K562 (cell line): ENCODE data around the gene ENSA.

Experiments
- CHD4 ChIP-seq: fragments of 200-600 bp; sonication (generic); IDR thresholded peaks from 3 replicates; pipeline ENCODE4 v1.6.1; 2012; ENCODE audit warnings: low read depth, mild to moderate bottlenecking, mixed read lengths, low read length, inconsistent platforms; ENCODE audit not compliant: insufficient read depth, insufficient replicate concordance, poor library complexity, severe bottlenecking
- EZH2 ChIP-seq: IDR thresholded peaks from 2 replicates; pipeline ENCODE4 v1.6.1; 2012; ENCODE audit warnings: low read depth, mild to moderate bottlenecking, inconsistent platforms, low read length, borderline replicate concordance
- MCM5 ChIP-seq: fragments of 450-650 bp; IDR thresholded peaks from 2 replicates; pipeline ENCODE4 v1.6.1; 2016; ENCODE audit warnings: low read depth
- MXI1 ChIP-seq: IDR thresholded peaks from 2 replicates; pipeline ENCODE4 v1.6.1; 2011; ENCODE audit warnings: low read depth, mild to moderate bottlenecking, improper control_type of control experiment, low read length
- STAG1 ChIP-seq: sonication (generic); formaldehyde crosslinking; IDR thresholded peaks from 2 replicates; pipeline ENCODE4 v1.5.0; 2020; ENCODE audit warnings: missing genetic modification reagents, borderline replicate concordance
- U2AF2 ChIP-seq: fragments of 200-400 bp; formaldehyde crosslinking; optimal IDR thresholded peaks from 2 replicates; pipeline ENCODE3; 2017; ENCODE audit warnings: low read depth, mild to moderate bottlenecking, low read length
- ZNF431 ChIP-seq: sonication (generic); formaldehyde crosslinking; IDR thresholded peaks from 2 replicates; pipeline ENCODE4 v1.8.0; 2022; ENCODE audit warnings: mild to moderate bottlenecking, missing genetic modification reagents
- TF ChIP-seq, protein P1 (sequence below): sonication (generic); formaldehyde crosslinking; IDR thresholded peaks from 2 replicates; pipeline ENCODE4 v1.8.1; 2023; ENCODE audit warnings: mild to moderate bottlenecking, missing genetic modification reagents
- TF ChIP-seq, protein P2 (sequence below), 2 experiments: fragments of 200-800 bp in 1 of 2; sonication (Bioruptor generic) in 1 of 2; sonication (generic) in 1 of 2; formaldehyde crosslinking in 1 of 2; IDR thresholded peaks in 1 of 2; conservative IDR thresholded peaks in 1 of 2; 2 replicates each; pipeline versions ENCODE4 v1.5.0 to v1.6.1; 2016 to 2020; ENCODE audit warnings: missing compliant biosample characterization in 1 of 2, missing genetic modification characterization in 1 of 2, missing genetic modification reagents in 1 of 2
- TF ChIP-seq, protein P3 (sequence below), 3 experiments: IDR thresholded peaks in 2 of 3; conservative IDR thresholded peaks in 1 of 3; 2 replicates each; pipeline ENCODE4 v1.5.1; 2011 to 2012; ENCODE audit warnings: low read length in 3 of 3, mild to moderate bottlenecking in 3 of 3, control low read depth in 2 of 3, improper control_type of control experiment in 1 of 3, inconsistent platforms in 1 of 3, low read depth in 1 of 3, mixed read lengths in 1 of 3, moderate library complexity in 1 of 3; ENCODE audit not compliant: insufficient read depth in 2 of 3

DNA sequence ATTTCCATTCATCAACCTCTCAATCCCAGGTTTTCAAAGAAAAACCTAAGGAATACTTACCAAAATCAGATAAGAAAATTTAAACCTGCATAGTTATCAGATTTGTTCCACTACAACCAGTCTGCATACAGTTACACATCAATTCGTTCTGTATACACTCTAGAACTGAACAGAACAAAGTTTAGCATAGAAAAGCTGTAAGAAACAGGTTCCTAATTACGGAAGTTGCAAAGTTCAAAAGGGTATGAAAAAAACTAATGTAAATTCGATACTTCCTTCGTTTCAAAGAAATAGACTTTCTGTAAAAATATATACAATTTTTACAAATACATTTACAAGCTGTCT is 53.1 kb downstream of the ENSA start:
- no peak for TF ChIP-seq STAG1 (CRISPR knock-in tag)
- no peak for TF ChIP-seq ZNF431 (CRISPR knock-in tag)
- TF ChIP-seq MXI1, result no peak
- no peak for TF ChIP-seq MCM5
- TF ChIP-seq EZH2, result no peak
- TF ChIP-seq, protein P1, sequence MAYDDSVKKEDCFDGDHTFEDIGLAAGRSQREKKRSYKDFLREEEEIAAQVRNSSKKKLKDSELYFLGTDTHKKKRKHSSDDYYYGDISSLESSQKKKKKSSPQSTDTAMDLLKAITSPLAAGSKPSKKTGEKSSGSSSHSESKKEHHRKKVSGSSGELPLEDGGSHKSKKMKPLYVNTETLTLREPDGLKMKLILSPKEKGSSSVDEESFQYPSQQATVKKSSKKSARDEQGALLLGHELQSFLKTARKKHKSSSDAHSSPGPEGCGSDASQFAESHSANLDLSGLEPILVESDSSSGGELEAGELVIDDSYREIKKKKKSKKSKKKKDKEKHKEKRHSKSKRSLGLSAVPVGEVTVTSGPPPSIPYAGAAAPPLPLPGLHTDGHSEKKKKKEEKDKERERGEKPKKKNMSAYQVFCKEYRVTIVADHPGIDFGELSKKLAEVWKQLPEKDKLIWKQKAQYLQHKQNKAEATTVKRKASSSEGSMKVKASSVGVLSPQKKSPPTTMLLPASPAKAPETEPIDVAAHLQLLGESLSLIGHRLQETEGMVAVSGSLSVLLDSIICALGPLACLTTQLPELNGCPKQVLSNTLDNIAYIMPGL, result no peak
- no peak for TF ChIP-seq U2AF2
- TF ChIP-seq CHD4, result no peak
- TF ChIP-seq, protein P2, sequence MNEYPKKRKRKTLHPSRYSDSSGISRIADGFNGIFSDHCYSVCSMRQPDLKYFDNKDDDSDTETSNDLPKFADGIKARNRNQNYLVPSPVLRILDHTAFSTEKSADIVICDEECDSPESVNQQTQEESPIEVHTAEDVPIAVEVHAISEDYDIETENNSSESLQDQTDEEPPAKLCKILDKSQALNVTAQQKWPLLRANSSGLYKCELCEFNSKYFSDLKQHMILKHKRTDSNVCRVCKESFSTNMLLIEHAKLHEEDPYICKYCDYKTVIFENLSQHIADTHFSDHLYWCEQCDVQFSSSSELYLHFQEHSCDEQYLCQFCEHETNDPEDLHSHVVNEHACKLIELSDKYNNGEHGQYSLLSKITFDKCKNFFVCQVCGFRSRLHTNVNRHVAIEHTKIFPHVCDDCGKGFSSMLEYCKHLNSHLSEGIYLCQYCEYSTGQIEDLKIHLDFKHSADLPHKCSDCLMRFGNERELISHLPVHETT (CRISPR knock-in tag; conservative IDR thresholded peaks at IDR 0.05 in 1 of 2, IDR thresholded peaks at IDR 0.05 in 1 of 2), result no peak
- TF ChIP-seq, protein P3, sequence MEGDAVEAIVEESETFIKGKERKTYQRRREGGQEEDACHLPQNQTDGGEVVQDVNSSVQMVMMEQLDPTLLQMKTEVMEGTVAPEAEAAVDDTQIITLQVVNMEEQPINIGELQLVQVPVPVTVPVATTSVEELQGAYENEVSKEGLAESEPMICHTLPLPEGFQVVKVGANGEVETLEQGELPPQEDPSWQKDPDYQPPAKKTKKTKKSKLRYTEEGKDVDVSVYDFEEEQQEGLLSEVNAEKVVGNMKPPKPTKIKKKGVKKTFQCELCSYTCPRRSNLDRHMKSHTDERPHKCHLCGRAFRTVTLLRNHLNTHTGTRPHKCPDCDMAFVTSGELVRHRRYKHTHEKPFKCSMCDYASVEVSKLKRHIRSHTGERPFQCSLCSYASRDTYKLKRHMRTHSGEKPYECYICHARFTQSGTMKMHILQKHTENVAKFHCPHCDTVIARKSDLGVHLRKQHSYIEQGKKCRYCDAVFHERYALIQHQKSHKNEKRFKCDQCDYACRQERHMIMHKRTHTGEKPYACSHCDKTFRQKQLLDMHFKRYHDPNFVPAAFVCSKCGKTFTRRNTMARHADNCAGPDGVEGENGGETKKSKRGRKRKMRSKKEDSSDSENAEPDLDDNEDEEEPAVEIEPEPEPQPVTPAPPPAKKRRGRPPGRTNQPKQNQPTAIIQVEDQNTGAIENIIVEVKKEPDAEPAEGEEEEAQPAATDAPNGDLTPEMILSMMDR (IDR thresholded peaks at IDR 0.05 in 2 of 3, conservative IDR thresholded peaks at IDR 0.05 in 1 of 3; ENCODE audit: insufficient read depth in 2 of 3, low read depth in 1 of 3, low read length in 3 of 3), result no peak
